Ishikawa (cell line): ENCODE results near the gene AFF2.

Experiments used
- CEBPB ChIP-seq: IDR thresholded peaks from 2 replicates; pipeline ENCODE4 v1.6.1; 2012
- CREB1 ChIP-seq: IDR thresholded peaks from 2 replicates; pipeline ENCODE4 v1.6.1; 2012; ENCODE audit warnings: low read depth
- EGR1 ChIP-seq: IDR thresholded peaks from 2 replicates; pipeline ENCODE4 v1.6.1; 2012
- EP300 ChIP-seq: IDR thresholded peaks from 2 replicates; pipeline ENCODE4 v1.6.1; 2012; ENCODE audit warnings: borderline replicate concordance
- FOXM1 ChIP-seq: IDR thresholded peaks from 2 replicates; pipeline ENCODE4 v1.6.1; 2012; ENCODE audit warnings: low read depth, borderline replicate concordance
- MAX ChIP-seq: IDR thresholded peaks from 2 replicates; pipeline ENCODE4 v1.6.1; 2012
- NFIC ChIP-seq: IDR thresholded peaks from 2 replicates; pipeline ENCODE4 v1.6.1; 2012
- RAD21 ChIP-seq: IDR thresholded peaks from 2 replicates; pipeline ENCODE4 v1.6.1; 2012; ENCODE audit warnings: low read depth
- TAF1 ChIP-seq: IDR thresholded peaks from 2 replicates; pipeline ENCODE4 v1.6.1; 2012; ENCODE audit warnings: low read depth, mild to moderate bottlenecking
- TCF12 ChIP-seq: IDR thresholded peaks from 2 replicates; pipeline ENCODE4 v1.6.1; 2012; ENCODE audit warnings: low read depth
- TEAD4 ChIP-seq: IDR thresholded peaks from 2 replicates; pipeline ENCODE4 v1.6.1; 2012
- YY1 ChIP-seq: IDR thresholded peaks from 2 replicates; pipeline ENCODE4 v1.6.1; 2012; ENCODE audit warnings: low read depth
- ZBTB7A ChIP-seq: IDR thresholded peaks from 2 replicates; pipeline ENCODE4 v1.6.1; 2012; ENCODE audit warnings: low read depth
- TF ChIP-seq, protein P1 (sequence below): IDR thresholded peaks from 2 replicates; pipeline ENCODE4 v1.6.1; 2012; ENCODE audit warnings: low read depth, mild to moderate bottlenecking
- TF ChIP-seq, protein P2 (sequence below): IDR thresholded peaks from 2 replicates; pipeline ENCODE4 v1.6.1; 2012

Gene AFF2

DNA sequence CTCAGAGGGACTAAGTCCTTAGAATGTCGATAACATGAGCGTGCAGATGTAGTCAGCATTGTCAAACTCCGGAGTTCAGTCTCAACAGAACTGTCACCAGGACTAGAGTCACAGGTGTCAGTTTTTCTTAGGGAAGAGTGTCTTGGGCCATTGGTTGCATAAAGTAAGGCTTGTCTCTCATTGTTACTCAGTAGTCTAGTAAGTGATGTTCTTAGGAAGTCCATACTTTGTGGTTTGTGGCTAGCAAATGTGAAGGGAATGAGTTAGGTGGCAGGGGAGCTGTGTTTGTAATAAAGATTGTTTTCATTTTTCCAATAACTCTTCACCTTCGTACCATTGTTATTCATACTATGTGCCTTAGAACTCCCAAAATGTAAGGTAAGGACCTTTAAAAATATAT is 119.6 kb downstream of the AFF2 start:
- TF ChIP-seq, protein P1, sequence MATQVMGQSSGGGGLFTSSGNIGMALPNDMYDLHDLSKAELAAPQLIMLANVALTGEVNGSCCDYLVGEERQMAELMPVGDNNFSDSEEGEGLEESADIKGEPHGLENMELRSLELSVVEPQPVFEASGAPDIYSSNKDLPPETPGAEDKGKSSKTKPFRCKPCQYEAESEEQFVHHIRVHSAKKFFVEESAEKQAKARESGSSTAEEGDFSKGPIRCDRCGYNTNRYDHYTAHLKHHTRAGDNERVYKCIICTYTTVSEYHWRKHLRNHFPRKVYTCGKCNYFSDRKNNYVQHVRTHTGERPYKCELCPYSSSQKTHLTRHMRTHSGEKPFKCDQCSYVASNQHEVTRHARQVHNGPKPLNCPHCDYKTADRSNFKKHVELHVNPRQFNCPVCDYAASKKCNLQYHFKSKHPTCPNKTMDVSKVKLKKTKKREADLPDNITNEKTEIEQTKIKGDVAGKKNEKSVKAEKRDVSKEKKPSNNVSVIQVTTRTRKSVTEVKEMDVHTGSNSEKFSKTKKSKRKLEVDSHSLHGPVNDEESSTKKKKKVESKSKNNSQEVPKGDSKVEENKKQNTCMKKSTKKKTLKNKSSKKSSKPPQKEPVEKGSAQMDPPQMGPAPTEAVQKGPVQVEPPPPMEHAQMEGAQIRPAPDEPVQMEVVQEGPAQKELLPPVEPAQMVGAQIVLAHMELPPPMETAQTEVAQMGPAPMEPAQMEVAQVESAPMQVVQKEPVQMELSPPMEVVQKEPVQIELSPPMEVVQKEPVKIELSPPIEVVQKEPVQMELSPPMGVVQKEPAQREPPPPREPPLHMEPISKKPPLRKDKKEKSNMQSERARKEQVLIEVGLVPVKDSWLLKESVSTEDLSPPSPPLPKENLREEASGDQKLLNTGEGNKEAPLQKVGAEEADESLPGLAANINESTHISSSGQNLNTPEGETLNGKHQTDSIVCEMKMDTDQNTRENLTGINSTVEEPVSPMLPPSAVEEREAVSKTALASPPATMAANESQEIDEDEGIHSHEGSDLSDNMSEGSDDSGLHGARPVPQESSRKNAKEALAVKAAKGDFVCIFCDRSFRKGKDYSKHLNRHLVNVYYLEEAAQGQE = no peak

DNA sequence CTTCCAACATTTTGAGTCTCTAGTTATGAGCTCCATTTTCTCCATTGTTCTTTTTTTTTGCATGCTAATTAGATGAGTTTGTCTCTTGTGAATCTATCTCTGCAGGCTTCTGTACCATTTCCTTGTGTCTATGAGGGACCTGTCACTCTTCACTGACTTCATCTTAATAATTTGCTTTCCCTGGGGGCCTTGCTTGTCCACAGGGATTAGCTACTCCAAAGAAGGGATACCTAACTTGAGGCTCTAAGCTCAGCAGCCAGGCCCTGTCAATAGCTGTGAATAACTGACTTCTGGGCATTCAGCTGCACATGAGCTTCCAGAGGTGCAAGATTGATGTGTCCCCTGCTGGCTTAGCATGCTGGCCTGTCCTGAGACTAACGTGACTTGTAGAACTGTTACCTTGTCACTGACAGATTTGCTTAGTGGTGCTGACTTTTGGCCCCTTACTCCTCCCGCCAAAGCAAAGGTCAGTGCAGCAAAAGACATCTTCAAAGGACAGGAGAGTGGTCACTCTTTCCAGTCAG is 124.6 kb downstream of the AFF2 start:
- TF ChIP-seq YY1 = no peak
- TF ChIP-seq TAF1 = no peak
- TF ChIP-seq, protein P2, sequence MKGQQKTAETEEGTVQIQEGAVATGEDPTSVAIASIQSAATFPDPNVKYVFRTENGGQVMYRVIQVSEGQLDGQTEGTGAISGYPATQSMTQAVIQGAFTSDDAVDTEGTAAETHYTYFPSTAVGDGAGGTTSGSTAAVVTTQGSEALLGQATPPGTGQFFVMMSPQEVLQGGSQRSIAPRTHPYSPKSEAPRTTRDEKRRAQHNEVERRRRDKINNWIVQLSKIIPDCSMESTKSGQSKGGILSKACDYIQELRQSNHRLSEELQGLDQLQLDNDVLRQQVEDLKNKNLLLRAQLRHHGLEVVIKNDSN = no peak
- no peak for TF ChIP-seq RAD21
- TF ChIP-seq ZBTB7A = no peak
- TF ChIP-seq CREB1 = no peak
- TF ChIP-seq NFIC = no peak
- no peak for TF ChIP-seq FOXM1
- no peak for TF ChIP-seq TEAD4
- TF ChIP-seq, protein P1 = no peak
- no peak for TF ChIP-seq MAX
- TF ChIP-seq CEBPB = no peak
- TF ChIP-seq EGR1 = no peak
- TF ChIP-seq EP300 = no peak
- no peak for TF ChIP-seq TCF12

GRCh38 chrX:148628621-148629020 is 128.2 kb downstream of the AFF2 start:
- TF ChIP-seq ZBTB7A (no peak), NFIC (no peak)

- no peak for TF ChIP-seq CEBPB
- TF ChIP-seq YY1 = no peak
- TF ChIP-seq CREB1 = no peak
- no peak for TF ChIP-seq TEAD4
- TF ChIP-seq TAF1 = no peak
- TF ChIP-seq, protein P2 = no peak
- no peak for TF ChIP-seq RAD21
- no peak for TF ChIP-seq MAX
- no peak for TF ChIP-seq TCF12
- no peak for TF ChIP-seq EP300
- no peak for TF ChIP-seq NFIC
- TF ChIP-seq ZBTB7A = no peak
- TF ChIP-seq EGR1 = no peak
- TF ChIP-seq, protein P1 = no peak
- TF ChIP-seq FOXM1 = no peak
Measured at GRCh38 chrX:148629434-148629833, 129.0 kb downstream of the AFF2 start.

DNA sequence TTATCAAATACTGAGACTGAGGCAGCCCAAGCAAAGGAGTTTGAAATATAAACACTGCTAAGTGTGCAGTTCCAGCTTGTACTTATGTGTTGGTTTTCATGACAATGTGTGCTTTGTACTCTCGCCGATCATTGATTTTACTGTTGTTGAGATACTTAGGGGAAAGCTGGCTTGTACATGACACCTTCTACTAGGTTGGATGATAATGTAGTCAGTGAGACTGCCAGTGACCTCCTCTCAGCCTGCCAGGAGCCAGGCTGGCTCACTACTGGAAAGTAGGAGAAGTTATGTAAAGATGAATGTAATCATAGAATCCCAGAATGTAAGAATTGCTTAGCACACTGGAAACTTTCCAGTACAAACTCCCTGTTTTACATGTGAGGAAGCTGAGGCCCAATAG is 132.0 kb downstream of the AFF2 start:
- TF ChIP-seq TCF12 = no peak
- no peak for TF ChIP-seq NFIC
- TF ChIP-seq CEBPB = no peak
- no peak for TF ChIP-seq ZBTB7A
- TF ChIP-seq TEAD4 = no peak
- no peak for TF ChIP-seq RAD21
- TF ChIP-seq, protein P2 = no peak
- TF ChIP-seq YY1 = no peak
- TF ChIP-seq MAX = no peak
- TF ChIP-seq CREB1 = no peak
- no peak for TF ChIP-seq FOXM1
- TF ChIP-seq TAF1 = no peak
- no peak for TF ChIP-seq EP300
- no peak for TF ChIP-seq EGR1
- TF ChIP-seq, protein P1 = no peak
